8988T (cell line): ENCODE measurements around the gene NABP2.

Source experiments
- DNase-seq: peaks from one replicate; pipeline ENCODE4 v3.0.0; 2011

The NABP2 gene

DNA sequence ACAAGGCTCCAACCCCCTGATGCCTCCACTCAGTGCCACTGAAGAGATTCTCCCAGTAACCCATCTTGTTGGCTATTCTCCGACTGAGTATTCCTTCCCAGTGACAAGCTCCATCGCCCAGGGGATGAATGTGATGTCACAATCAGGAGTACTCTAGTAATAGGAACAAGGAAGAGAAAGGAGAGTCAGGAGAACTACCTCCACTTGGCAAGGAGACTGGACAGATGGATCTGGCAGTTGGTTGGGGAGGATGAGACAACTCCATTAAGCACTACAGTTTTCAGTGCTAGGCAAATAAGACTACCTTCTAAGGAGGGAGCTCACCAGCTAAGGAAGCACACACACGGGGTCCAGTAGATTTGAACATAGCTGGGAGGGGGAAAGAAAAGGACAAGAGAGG lies 7.7 kb upstream of the NABP2 start:
- no peak for DNase-seq

GRCh38 chr12:56219840-56220239 lies 4.3 kb upstream of the NABP2 start:
- DNase-seq: no peak

GRCh38 chr12:56220611-56221231 lies 3.4 kb upstream of the NABP2 start:
- no peak for DNase-seq

GRCh38 chr12:56221232-56221756 lies 2.8 kb upstream of the NABP2 start:
- DNase-seq: no peak

- peak; percentile 94 for DNase-seq
Observed at GRCh38 chr12:56221757-56222530, 2.2 kb upstream of the NABP2 start, which contains the start of gene RNF41. Gene RNF41, minus strand, starts transcription at chr12:56221922. Its CDS starts 7,875 bp downstream, at chr12:56214047.

DNA sequence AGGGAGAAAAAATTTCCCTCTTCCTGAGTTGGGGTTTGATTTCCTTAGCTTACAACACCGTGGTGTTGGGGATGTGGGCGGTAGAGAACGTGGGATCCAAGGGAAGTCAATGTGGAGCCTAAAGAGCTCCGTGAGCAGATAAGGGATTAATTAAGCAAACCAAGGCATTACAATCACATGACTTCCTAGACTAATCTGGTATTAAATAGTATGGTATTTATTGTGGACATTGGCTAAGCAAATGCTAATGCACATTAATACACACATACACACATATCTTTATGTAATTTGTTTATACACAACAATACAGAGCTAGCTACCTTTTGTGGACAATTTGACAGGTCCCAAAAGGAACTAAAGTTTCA lies 1.6 kb upstream of the NABP2 start:
- no peak for DNase-seq

GRCh38 chr12:56223571-56224101 lies 506 bp upstream of the NABP2 start:
- DNase-seq: no peak

- no peak for DNase-seq
Observed at GRCh38 chr12:56224954-56225353, 812 bp downstream of the NABP2 start.

DNA sequence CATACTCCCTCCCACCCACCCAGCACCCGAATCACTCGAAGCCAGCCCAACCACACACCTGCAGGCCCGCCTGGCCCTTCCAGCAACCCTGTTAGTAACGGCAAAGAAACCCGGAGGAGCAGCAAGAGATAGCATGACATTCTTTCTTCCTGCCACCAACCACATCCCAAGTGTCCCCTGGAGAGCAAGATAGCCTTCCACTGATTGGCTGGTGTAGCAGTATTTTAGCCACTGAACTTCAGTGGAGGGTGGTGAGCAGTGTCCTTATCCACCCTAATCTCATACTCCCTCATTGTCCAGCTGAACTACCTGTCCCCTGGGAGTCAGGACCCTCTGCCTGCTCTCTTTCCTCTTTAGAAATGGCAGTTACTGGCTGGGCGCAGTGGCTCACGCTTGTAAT lies 4.9 kb downstream of the NABP2 start:
- DNase-seq: no peak

- no peak for DNase-seq
Observed at GRCh38 chr12:56229916-56230431, 5.8 kb downstream of the NABP2 start, which contains the start of gene SLC39A5. Gene SLC39A5, plus strand, starts transcription at chr12:56230051. Its CDS starts 1,224 bp downstream, at chr12:56231275.

DNA sequence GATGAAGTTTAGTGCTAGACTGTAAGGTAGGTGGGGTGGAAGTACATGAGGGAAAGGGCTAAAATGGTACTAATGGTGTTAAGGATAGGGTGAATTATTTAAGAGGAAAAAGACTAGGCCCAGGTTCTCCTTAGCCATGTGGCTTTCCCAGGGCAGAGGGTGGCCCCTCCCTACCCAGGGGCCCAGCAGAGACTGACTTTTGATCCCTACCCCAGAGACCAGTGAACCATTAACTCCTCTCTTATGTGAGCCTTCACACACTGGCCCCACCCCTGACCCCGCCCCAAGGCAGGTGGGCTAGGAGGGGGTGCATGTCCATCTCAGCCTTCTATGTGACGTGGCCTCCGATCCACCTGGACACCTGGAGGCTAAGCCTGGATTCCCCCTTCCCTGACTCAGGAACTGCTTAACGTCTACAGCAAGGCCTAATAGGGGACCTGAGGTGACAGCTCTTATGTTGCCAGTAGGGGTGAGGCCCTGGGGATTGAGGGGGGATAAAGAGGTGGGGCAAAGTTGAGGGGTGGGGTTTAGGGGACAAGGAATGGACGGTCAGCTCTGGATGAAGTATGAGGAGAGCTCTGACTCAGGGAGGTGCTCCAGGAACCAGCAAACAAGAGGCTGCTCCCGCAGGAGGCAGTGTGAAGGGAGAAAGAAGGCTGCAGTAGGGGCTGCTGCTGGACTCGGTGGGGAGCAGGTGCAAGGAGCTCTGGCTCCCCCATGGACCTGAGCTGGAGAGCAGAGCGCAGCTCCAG lies 6.5 kb downstream of the NABP2 start:
- no peak for DNase-seq

DNA sequence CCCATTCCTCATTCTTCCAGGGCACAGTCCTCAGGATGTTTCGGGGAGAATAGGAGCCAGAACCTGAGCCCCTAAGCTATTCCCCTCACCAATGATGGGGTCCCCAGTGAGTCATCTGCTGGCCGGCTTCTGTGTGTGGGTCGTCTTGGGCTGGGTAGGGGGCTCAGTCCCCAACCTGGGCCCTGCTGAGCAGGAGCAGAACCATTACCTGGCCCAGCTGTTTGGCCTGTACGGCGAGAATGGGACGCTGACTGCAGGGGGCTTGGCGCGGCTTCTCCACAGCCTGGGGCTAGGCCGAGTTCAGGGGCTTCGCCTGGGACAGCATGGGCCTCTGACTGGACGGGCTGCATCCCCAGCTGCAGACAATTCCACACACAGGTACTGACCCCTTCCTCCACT lies 7.0 kb downstream of the NABP2 start:
- DNase-seq: no peak

GRCh38 chr12:56234746-56235436 lies 10.7 kb downstream of the NABP2 start:
- no peak for DNase-seq

- no peak for DNase-seq
Observed at GRCh38 chr12:56236091-56236490, 11.9 kb downstream of the NABP2 start.

GRCh38 chr12:56236985-56237384 lies 12.8 kb downstream of the NABP2 start:
- DNase-seq: no peak

DNA sequence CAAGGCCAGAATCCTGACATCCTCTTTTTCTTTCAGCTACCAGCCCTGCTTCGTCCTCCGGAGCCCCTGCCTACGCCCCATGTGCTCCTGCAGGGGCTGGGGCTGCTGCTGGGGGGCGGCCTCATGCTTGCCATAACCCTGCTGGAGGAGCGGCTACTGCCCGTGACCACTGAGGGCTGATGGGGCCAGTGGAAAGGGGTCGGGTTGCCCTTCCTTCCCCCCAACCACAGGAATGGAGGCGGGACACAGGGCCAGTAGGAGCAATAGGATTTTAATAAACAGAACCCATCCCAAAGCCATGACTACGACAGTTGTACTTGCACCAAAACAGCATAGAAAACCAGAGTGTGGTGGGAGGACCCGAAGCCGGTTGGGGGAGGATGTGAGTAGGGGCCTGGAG lies 13.4 kb downstream of the NABP2 start:
- DNase-seq: no peak

DNA sequence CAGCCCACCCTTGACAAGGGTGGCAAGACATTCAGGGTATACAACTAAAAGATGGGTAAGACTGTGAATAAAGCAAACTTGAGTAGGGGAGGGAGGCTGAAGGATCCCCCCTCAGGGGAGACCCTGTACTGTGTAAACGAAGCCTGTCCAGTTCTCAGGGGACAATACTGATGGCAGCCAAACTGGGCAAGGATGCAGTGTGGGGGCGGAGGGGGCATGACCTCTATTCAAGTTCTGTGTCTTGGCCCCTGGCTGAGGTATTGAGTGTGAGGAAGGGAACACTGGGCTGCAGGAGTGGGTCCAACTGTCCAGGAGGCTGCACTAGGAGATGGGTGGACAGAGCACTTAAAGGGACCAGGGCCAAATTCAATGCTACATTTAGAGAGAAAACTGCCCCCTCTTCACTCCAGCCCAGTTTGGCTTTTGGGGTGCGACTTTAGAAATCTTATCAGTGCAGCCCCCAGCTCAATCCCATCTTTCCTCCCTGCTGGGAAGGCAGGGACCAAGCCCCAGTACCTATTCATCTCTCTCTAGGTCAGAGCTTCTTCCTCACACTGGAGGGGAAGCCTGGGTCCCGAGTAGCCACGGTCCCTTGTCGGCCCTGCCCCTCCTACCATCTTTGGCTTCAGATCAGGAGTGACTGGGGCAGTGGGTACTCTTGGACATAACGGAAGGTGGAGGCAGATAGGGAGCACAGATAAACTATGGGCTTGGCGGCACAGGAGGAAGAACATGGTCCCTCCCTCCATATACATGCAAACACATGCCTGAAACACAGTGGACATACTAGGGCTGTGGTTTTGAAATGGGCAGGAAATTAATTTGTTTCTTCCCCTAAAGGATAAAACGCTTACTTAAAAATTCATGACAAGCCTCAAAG lies 17.5 kb downstream of the NABP2 start:
- no peak for DNase-seq

DNA sequence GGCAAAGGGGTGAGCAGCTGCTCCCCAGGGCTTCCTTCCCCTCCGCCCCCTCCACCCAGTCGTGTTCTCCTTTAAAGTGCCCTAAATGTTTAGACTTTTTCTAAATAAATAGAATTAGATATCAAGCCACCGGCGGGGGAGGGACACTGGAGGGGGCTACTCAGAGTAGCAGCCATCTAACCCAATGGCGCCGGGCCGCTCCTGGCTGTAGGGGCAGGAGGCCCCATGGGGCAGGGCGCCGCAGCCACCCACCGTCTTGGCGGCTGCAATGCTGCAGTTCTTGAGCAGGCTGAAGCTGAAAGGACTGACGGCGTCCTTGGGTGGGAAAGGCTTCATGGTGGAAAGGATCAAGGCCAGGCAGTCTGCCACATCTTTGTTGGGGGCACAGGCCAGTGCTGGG lies 18.8 kb downstream of the NABP2 start:
- no peak for DNase-seq

DNA sequence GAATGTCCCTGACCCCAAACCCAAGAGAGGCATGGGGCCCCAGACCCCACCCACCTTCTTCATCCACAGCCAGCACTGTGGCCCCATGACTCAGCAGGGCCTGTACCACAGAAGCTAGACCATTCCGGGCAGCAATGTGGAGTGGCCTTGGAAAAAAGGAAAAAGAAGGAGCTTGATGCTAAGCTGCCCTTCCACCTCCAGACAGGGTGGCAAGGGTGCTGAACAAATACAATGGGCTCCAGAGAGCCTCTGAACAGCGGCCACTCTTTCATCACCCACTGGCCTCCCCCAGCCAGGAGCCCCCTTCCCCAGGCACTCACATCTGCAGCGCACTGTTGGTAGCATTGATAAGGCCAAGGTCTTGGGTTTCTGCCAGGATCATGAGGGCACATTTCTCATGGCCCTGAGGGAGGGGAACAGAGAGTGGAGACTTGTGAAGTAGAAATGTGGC lies 19.6 kb downstream of the NABP2 start:
- DNase-seq: no peak

DNA sequence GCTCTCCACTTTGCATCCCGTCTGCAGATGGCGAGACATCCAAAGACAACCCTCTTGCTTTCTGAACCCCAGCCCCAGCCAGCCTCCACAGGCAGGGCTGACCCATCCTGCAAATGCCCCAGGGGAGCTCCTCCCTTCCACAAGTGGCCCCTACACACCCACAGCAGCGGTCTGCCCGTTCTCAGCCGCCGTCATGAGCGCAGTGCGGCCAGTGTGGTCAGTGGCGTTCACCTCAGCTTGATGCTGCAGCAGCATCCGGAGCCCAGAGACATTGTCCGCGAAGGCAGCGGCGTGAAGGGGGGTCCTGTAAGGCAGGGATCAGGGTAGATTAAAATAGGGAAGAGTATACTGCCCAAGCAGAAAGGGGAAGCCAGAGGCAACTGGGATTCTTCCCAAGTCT lies 20.4 kb downstream of the NABP2 start:
- no peak for DNase-seq

DNA sequence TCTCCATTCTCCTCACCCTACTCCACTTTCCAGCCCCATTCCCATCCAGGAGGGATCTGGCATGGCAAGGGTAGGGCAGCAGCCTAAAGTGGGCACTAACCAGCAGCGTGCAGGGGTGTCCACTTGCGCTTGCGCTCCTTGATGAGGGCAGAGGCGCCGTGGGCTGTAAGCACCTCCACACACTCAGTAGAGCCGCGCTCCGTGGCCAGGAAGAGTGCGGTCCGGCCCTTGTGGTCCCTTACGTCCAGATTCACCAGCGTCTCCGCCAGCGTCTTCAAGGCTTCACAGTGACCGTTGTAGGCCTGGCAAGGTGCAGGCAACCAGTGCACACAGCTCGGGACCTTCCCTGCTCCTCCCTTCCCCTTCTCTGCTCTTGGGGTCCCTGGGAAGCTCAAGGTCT lies 23.8 kb downstream of the NABP2 start:
- no peak for DNase-seq
